KMS-11 (cell line): ENCODE measurements around the gene VASP.

Experiments
- H2AFZ ChIP-seq: fragments of 200-600 bp; sonication (generic); 2 replicates; pipeline ENCODE4 v1.6.1; 2016; ENCODE audit warnings: antibody characterized with exemption, mixed run types, low read depth
- H3K27ac ChIP-seq: fragments of 200-600 bp; sonication (generic); 2 replicates; pipeline ENCODE4 v1.6.1; 2016; ENCODE audit warnings: mild to moderate bottlenecking, mixed run types
- H3K27me3 ChIP-seq: fragments of 200-600 bp; sonication (generic); 2 replicates; pipeline ENCODE4 v1.6.1; 2017; ENCODE audit warnings: mild to moderate bottlenecking, low read depth, mixed run types, moderate library complexity; ENCODE audit not compliant: insufficient read depth
- H3K36me3 ChIP-seq: fragments of 200-600 bp; sonication (generic); 2 replicates; pipeline ENCODE4 v1.6.1; 2017; ENCODE audit warnings: mild to moderate bottlenecking, mixed run types; ENCODE audit not compliant: insufficient read depth
- H3K4me1 ChIP-seq: fragments of 200-600 bp; sonication (generic); 2 replicates; pipeline ENCODE4 v1.6.1; 2016; ENCODE audit warnings: mild to moderate bottlenecking, low read depth, mixed run types; ENCODE audit not compliant: poor library complexity, severe bottlenecking
- H3K4me2 ChIP-seq: fragments of 200-600 bp; sonication (generic); 2 replicates; pipeline ENCODE4 v1.7.0; 2016; ENCODE audit warnings: mild to moderate bottlenecking, mixed run types
- H3K4me3 ChIP-seq: fragments of 200-600 bp; sonication (generic); IDR thresholded peaks from 2 replicates; pipeline ENCODE4 v1.6.1; 2017; ENCODE audit warnings: low read depth, low read length, mixed read lengths; ENCODE audit not compliant: insufficient read depth
- H3K79me2 ChIP-seq: fragments of 200-600 bp; sonication (generic); 2 replicates; pipeline ENCODE4 v1.6.1; 2016; ENCODE audit warnings: low read depth, mixed run types; ENCODE audit not compliant: insufficient read depth
- H3K9ac ChIP-seq: fragments of 200-600 bp; sonication (generic); 2 replicates; pipeline ENCODE4 v1.6.1; 2016; ENCODE audit warnings: mild to moderate bottlenecking, mixed run types
- H4K20me1 ChIP-seq: fragments of 200-600 bp; sonication (generic); 2 replicates; pipeline ENCODE4 v1.6.1; 2016; ENCODE audit warnings: mild to moderate bottlenecking, mixed run types; ENCODE audit not compliant: insufficient read depth
- CTCF ChIP-seq: fragments of 200-600 bp; sonication (generic); conservative IDR thresholded peaks from 2 replicates; pipeline ENCODE4 v1.6.1; 2017; ENCODE audit warnings: low read depth, mild to moderate bottlenecking, antibody characterized with exemption, low read length, moderate library complexity, mixed read lengths

VASP gene

GRCh38 chr19:45506246-45506988, 862 bp upstream of the VASP start:
- Histone ChIP-seq H3K36me3 (no peaks in the 10 kb centered on the region), H3K4me3 (no peak overlapping the region), H3K9ac (peak overlapping the region; percentile 65), H3K4me1 (peaks cover 13% of the 10 kb centered on the region), H3K27ac (peak overlapping the region; percentile 59), H3K4me2 (peak overlapping the region; percentile 79), H4K20me1 (no peaks in the 10 kb centered on the region), H3K79me2 (peaks cover 22% of the 10 kb centered on the region; the same call in 1 of the 2 replicates), H3K27me3 (0 out of 2 replicates have a peak, but pooled peaks cover 2% of the 10 kb centered on the region), H2AFZ (peak overlapping the region; percentile 76)
- TF ChIP-seq CTCF: peak; percentile 60

- peak overlapping the region; percentile 76; the same call in 1 of the 2 replicates for H2AFZ ChIP-seq
- H3K4me1 ChIP-seq: peaks cover 16% of the 10 kb centered on the region
- peak overlapping the region; percentile 79 for H3K4me2 ChIP-seq
- no peak for TF ChIP-seq CTCF
- peak overlapping the region; percentile 65 for H3K9ac ChIP-seq
- H3K27ac ChIP-seq: peak overlapping the region; percentile 59; the same call in 1 of the 2 replicates
- H3K27me3 ChIP-seq: no peaks in the 10 kb centered on the region
- H3K4me3 ChIP-seq: no peak overlapping the region
- H3K36me3 ChIP-seq: no peaks in the 10 kb centered on the region
- H4K20me1 ChIP-seq: no peaks in the 10 kb centered on the region
- peaks cover 24% of the 10 kb centered on the region; the same call in 1 of the 2 replicates for H3K79me2 ChIP-seq
Measured at GRCh38 chr19:45507872-45508416, 665 bp downstream of the VASP start.

- H3K79me2 ChIP-seq: peaks cover 26% of the 10 kb centered on the region; the same call in 1 of the 2 replicates
- H3K4me1 ChIP-seq: peaks cover 16% of the 10 kb centered on the region
- TF ChIP-seq CTCF: no peak
- H2AFZ ChIP-seq: peak overlapping the region; percentile 76; the same call in 1 of the 2 replicates
- H3K27ac ChIP-seq: no peak overlapping the region
- no peak overlapping the region for H3K4me3 ChIP-seq
- peak overlapping the region; percentile 65; the same call in 1 of the 2 replicates for H3K9ac ChIP-seq
- no peaks in the 10 kb centered on the region for H3K36me3 ChIP-seq
- H4K20me1 ChIP-seq: no peaks in the 10 kb centered on the region
- H3K4me2 ChIP-seq: peak overlapping the region; percentile 79
- H3K27me3 ChIP-seq: no peaks in the 10 kb centered on the region
Measured at GRCh38 chr19:45508417-45508860, 1.2 kb downstream of the VASP start.

GRCh38 chr19:45508861-45509691, 1.8 kb downstream of the VASP start:
- Histone ChIP-seq H3K36me3 (no peaks in the 10 kb centered on the region), H2AFZ (no peak overlapping the region), H3K4me3 (no peak overlapping the region), H3K4me1 (peaks cover 16% of the 10 kb centered on the region), H4K20me1 (no peaks in the 10 kb centered on the region), H3K4me2 (peak overlapping the region; percentile 79; the same call in 1 of the 2 replicates), H3K27me3 (no peaks in the 10 kb centered on the region), H3K79me2 (peaks cover 26% of the 10 kb centered on the region; the same call in 1 of the 2 replicates), H3K27ac (no peak overlapping the region), H3K9ac (no peak overlapping the region; the same call in 1 of the 2 replicates)
- TF ChIP-seq CTCF: no peak
